Kidney epithelial cell (primary cell): ENCODE results near the gene MBNL1. TPM values are rescaled to one million over a fixed set of nuclear protein-coding genes. Genes with fewer than 3 reads are reported as not detected.

Experiments
- DNase-seq: peaks from one replicate; pipeline ENCODE4 v3.0.0-alpha.2; 2010; ENCODE audit warnings: low read depth
- H3K27me3 ChIP-seq: 2 replicates; pipeline ENCODE4 v1.6.0; 2011; ENCODE audit warnings: low read length; ENCODE audit not compliant: control insufficient read depth, insufficient read depth
- H3K36me3 ChIP-seq: 2 replicates; pipeline ENCODE4 v1.5.1; 2011; ENCODE audit warnings: low read length; ENCODE audit not compliant: control insufficient read depth, insufficient read depth
- H3K4me3 ChIP-seq: 2 replicates; pipeline ENCODE4 v1.5.1; 2011; ENCODE audit warnings: low read depth, mild to moderate bottlenecking, control low read depth, low read length
- total RNA-seq: library from RNA; depleted of rRNA; stranded (reverse); fragments of >200 nt; gene quantifications from 2 replicates; pipeline ENCODE4 v1.2.3, GENCODE V29; 2015
- TF ChIP-seq, protein P1 (sequence below): IDR thresholded peaks from 2 replicates; pipeline ENCODE4 v1.5.1; 2011; ENCODE audit warnings: mild to moderate bottlenecking, moderate library complexity, low read length, control low read depth, inconsistent platforms; ENCODE audit not compliant: insufficient read depth, poor library complexity, severe bottlenecking

Gene MBNL1
- total RNA-seq, 1 donor from 2014 or later = 47.5 TPM

DNA sequence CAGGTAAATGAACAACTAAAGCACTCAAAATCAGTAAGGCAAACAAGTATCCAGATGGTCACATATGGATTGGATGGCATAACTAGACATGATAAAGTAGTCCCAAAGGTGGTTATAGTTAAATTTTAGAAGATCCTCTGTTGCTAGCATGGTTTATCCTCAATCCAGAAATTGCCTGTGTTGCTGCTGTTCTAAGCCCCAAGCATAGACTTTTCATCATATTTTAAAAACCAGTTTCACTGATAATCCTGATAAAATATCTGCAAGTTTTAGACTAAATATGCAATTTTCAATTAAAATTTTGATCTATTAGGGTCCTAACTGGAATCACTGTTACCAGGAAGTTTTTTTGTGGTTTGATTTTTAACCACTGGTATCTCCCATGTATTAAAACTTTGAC lies 35.4 kb downstream of the MBNL1 start:
- no peak for DNase-seq

DNA sequence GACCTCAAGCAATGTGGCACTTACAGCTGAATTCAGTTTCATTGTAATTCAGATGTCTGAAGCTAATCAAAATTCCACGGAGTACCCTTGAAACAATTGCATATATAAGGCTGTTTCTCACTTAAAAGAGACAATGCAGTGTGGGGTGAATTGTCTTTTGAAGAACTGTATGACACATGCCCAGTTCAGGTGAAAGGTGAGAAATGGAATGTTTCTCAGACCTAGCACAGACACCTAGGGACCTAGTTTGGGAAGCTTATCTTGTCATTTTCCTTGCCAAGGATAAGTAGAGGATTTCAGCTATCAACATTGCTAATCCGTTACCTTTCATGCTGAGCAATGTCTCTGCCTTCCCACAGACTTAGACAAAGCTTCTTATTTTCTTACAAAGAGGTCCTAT lies 36.3 kb downstream of the MBNL1 start:
- Histone ChIP-seq H3K36me3 (no peaks in the 10 kb centered on the region), H3K4me3 (no peak overlapping the region), H3K27me3 (no peaks in the 10 kb centered on the region)
- TF ChIP-seq, protein P1, sequence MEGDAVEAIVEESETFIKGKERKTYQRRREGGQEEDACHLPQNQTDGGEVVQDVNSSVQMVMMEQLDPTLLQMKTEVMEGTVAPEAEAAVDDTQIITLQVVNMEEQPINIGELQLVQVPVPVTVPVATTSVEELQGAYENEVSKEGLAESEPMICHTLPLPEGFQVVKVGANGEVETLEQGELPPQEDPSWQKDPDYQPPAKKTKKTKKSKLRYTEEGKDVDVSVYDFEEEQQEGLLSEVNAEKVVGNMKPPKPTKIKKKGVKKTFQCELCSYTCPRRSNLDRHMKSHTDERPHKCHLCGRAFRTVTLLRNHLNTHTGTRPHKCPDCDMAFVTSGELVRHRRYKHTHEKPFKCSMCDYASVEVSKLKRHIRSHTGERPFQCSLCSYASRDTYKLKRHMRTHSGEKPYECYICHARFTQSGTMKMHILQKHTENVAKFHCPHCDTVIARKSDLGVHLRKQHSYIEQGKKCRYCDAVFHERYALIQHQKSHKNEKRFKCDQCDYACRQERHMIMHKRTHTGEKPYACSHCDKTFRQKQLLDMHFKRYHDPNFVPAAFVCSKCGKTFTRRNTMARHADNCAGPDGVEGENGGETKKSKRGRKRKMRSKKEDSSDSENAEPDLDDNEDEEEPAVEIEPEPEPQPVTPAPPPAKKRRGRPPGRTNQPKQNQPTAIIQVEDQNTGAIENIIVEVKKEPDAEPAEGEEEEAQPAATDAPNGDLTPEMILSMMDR = no peak
- no peak for DNase-seq

More for the DNA sequence above, 35.4 kb downstream of the MBNL1 start:
- TF ChIP-seq, protein P1 = no peak
- no peaks in the 10 kb centered on the region for H3K36me3 ChIP-seq
- no peak overlapping the region for H3K4me3 ChIP-seq
- no peaks in the 10 kb centered on the region for H3K27me3 ChIP-seq

DNA sequence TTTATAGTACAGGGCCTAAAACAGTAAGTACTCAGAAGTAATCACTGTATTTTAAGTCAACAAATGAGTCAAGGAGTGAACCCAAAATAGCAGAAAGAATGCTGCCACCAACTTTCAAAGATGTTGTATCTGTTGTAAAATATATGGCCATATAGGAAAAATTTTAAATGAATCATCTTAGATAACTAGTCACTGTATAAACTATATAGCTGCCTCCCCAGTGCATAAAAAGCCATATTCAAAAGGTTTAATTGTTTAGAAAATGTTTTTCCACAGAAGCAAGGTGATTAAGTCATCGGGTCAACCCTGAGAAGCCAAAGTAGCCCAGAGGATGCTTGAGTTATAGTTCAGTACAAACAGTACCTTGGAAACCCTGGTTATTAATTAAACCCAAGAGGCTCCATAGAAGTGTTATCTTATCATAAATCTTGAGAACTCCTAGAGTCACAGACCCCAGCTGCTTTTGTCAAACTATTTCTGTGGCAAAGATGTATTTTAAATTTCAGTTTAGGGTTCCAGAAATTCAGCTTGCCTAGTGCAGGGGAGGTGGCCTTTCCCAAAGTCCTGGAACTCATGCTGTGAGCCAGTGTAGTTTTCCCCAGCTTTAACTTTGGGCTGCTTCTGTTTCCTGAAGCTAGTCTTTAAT lies 39.2 kb downstream of the MBNL1 start:
- Histone ChIP-seq H3K36me3 (no peaks in the 10 kb centered on the region), H3K4me3 (no peak overlapping the region), H3K27me3 (no peaks in the 10 kb centered on the region)
- no peak for DNase-seq
- TF ChIP-seq, protein P1 = no peak

DNA sequence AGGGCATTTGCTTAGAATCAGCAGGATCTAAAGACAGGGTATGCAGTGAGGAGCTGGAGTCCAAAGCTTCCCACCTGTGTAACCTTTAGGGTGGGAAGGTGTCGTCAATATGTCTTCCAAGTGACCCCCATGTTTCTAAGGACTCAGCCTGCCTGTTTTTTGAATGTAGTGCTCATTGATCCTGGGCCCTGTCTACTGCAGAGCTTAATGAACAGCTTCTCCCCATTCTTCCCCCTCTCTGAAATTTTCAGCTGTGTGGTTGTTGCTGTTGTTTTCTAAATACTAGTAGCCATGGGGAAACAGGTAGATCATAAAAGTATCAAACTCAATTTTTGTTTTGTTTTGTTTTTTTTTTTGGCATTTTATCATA lies 39.7 kb downstream of the MBNL1 start:
- no peaks in the 10 kb centered on the region for H3K27me3 ChIP-seq
- no peaks in the 10 kb centered on the region for H3K36me3 ChIP-seq
- H3K4me3 ChIP-seq = no peak overlapping the region
- DNase-seq = no peak
- TF ChIP-seq, protein P1 = no peak

DNA sequence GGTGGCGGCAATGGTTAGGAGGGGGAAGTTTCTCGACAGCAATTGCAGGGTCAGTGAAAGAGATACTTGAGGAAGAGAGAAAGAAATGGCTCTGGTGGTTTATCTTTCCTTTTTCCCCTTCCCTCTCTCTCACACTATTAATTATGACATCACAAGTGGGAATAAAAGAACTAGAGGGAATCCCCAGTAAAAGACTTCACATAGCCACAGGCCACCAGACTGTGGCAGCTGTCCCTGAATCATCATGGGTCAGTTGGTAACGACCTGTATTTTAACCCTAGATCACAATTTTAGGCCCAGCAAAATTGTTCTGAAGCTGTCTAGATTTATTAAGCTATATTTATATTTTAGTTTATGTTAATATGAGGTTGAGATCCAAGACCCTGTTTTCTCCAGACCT lies 40.3 kb downstream of the MBNL1 start:
- Histone ChIP-seq H3K4me3 (no peak overlapping the region), H3K36me3 (no peaks in the 10 kb centered on the region), H3K27me3 (no peaks in the 10 kb centered on the region)
- no peak for DNase-seq
- TF ChIP-seq, protein P1 = no peak

DNA sequence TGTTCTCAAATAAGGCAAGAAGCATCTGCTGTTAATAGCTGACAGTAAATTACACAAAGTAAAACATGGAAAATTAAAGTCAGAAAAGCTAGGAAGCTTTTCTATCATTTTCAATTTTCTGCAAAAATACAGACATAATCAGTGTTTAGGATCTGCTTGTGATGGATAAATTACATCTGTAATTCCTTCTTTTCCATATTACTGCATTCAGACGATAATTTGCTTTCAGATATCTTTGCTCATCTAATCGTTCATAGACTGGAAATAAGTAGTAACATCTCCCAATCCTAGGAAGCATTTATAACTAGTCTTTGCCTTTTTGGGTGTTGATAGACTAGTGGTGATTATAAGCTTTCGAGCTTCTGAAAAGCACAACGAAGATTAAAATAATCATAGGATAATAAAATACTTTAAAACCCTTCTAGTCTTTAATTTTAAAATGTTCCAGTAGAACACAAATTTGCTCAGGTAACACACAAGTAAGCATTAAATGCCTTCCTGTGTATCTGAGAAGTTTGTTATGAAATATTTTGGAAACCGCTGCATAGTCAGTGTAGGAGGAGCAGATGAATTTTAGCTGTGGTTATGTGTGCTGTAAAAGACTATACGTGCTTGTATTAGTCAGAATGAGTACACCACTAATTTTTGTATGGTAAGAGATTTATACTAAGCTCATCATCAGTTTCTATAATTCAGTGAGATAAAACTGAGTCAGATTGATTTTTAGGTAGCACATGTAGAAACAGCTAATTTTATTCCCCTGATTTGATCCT lies 41.0 kb downstream of the MBNL1 start:
- Histone ChIP-seq H3K27me3 (no peaks in the 10 kb centered on the region), H3K36me3 (no peaks in the 10 kb centered on the region), H3K4me3 (no peak overlapping the region)
- no peak for DNase-seq
- TF ChIP-seq, protein P1 = no peak
